H9 (cell line): ENCODE measurements around the gene ADAMTSL3. TPM values are rescaled to one million over a fixed set of nuclear protein-coding genes. Genes with fewer than 3 reads are reported as not detected.

Experiments used
- DNase-seq: peaks from one replicate; pipeline ENCODE4 v3.0.0-alpha.2; 2017
- H2AFZ ChIP-seq: one replicate; pipeline ENCODE4 v1.6.1; 2013; ENCODE audit warnings: mild to moderate bottlenecking, low read length, control low read depth, moderate library complexity
- H2AK5ac ChIP-seq: 2 replicates; pipeline ENCODE4 v1.6.1; 2013; ENCODE audit warnings: low read length, control low read depth, mixed read lengths; ENCODE audit not compliant: insufficient read length
- H2BK120ac ChIP-seq: one replicate; pipeline ENCODE4 v1.6.1; 2013; ENCODE audit warnings: low read depth, mild to moderate bottlenecking, low read length, control low read depth, inconsistent platforms; ENCODE audit not compliant: poor library complexity, severe bottlenecking
- H2BK12ac ChIP-seq: 2 replicates; pipeline ENCODE4 v1.6.1; 2013; ENCODE audit warnings: low read length, control low read depth, mixed read lengths, low read depth; ENCODE audit not compliant: insufficient read length
- H2BK15ac ChIP-seq: 2 replicates; pipeline ENCODE4 v1.6.1; 2013; ENCODE audit warnings: low read depth, low read length, control low read depth
- H2BK20ac ChIP-seq: one replicate; pipeline ENCODE4 v1.6.1; 2013; ENCODE audit warnings: low read depth, mild to moderate bottlenecking, low read length, control low read depth, inconsistent platforms; ENCODE audit not compliant: poor library complexity, severe bottlenecking
- H2BK5ac ChIP-seq: 2 replicates; pipeline ENCODE4 v1.6.1; 2013; ENCODE audit warnings: low read length, control low read depth, mixed read lengths; ENCODE audit not compliant: insufficient read length
- H3K14ac ChIP-seq: 2 replicates; pipeline ENCODE4 v1.6.1; 2013; ENCODE audit warnings: low read length, control low read depth; ENCODE audit not compliant: insufficient read depth
- H3K18ac ChIP-seq: 2 replicates; pipeline ENCODE4 v1.6.1; 2013; ENCODE audit warnings: low read depth, mild to moderate bottlenecking, mixed read lengths, low read length, control low read depth; ENCODE audit not compliant: insufficient read length
- H3K23ac ChIP-seq: 2 replicates; pipeline ENCODE4 v1.6.1; 2013; ENCODE audit warnings: low read length, control low read depth, mixed read lengths, low read depth; ENCODE audit not compliant: insufficient read length
- H3K23me2 ChIP-seq: 2 replicates; pipeline ENCODE4 v1.6.1; 2013; ENCODE audit warnings: low read depth, mild to moderate bottlenecking, mixed read lengths, low read length, control low read depth; ENCODE audit not compliant: insufficient read length, poor library complexity, severe bottlenecking
- H3K27ac ChIP-seq: 2 replicates; pipeline ENCODE4 v1.5.1; 2013; ENCODE audit warnings: low read length, control low read depth, mixed read lengths, low read depth; ENCODE audit not compliant: insufficient read length
- H3K27me3 ChIP-seq: 2 replicates; pipeline ENCODE4 v1.6.1; 2013; ENCODE audit warnings: low read length, control low read depth, inconsistent platforms; ENCODE audit not compliant: insufficient read depth
- H3K4ac ChIP-seq: 2 replicates; pipeline ENCODE4 v1.6.1; 2013; ENCODE audit warnings: low read depth, mild to moderate bottlenecking, control low read depth, inconsistent platforms, low read length, moderate library complexity
- H3K4me1 ChIP-seq: 2 replicates; pipeline ENCODE4 v1.6.1; 2013; ENCODE audit warnings: low read length, control low read depth, inconsistent platforms; ENCODE audit not compliant: insufficient read depth
- H3K4me2 ChIP-seq: 2 replicates; pipeline ENCODE4 v1.6.1; 2013; ENCODE audit warnings: low read length, control low read depth, mixed read lengths; ENCODE audit not compliant: insufficient read length, insufficient read depth
- H3K56ac ChIP-seq: 2 replicates; pipeline ENCODE4 v1.6.1; 2013; ENCODE audit warnings: low read depth, mild to moderate bottlenecking, mixed read lengths, low read length, control low read depth; ENCODE audit not compliant: insufficient read length
- H3K79me1 ChIP-seq: 2 replicates; pipeline ENCODE4 v1.6.1; 2013; ENCODE audit warnings: low read depth, mild to moderate bottlenecking, moderate library complexity, low read length, control low read depth, inconsistent platforms; ENCODE audit not compliant: insufficient read depth, poor library complexity, severe bottlenecking
- H3K79me2 ChIP-seq: 2 replicates; pipeline ENCODE4 v1.6.1; 2013; ENCODE audit warnings: low read length, control low read depth, inconsistent platforms; ENCODE audit not compliant: insufficient read depth
- H3K9ac ChIP-seq: 2 replicates; pipeline ENCODE4 v1.6.1; 2013; ENCODE audit warnings: low read length, control low read depth, mixed read lengths; ENCODE audit not compliant: insufficient read length; ENCODE audit errors: extremely low read depth
- H3K9me3 ChIP-seq: one replicate; pipeline ENCODE4 v1.6.1; 2013; ENCODE audit warnings: low read depth, low read length, inconsistent platforms; ENCODE audit not compliant: control insufficient read depth
- H3T11ph ChIP-seq: one replicate; pipeline ENCODE4 v1.6.1; 2013; ENCODE audit warnings: mild to moderate bottlenecking, low read length, control low read depth, inconsistent platforms
- H4K20me1 ChIP-seq: one replicate; pipeline ENCODE4 v1.6.1; 2013; ENCODE audit not compliant: control insufficient read depth, insufficient read length, insufficient read depth
- H4K5ac ChIP-seq: 2 replicates; pipeline ENCODE4 v1.6.1; 2013; ENCODE audit warnings: low read depth, mild to moderate bottlenecking, mixed read lengths, low read length, control low read depth; ENCODE audit not compliant: insufficient read length
- H4K8ac ChIP-seq: replicated peaks from 2 replicates; pipeline ENCODE4 v1.6.1; 2013; ENCODE audit warnings: low read length, control low read depth, mixed read lengths, low read depth; ENCODE audit not compliant: insufficient read length
- H4K91ac ChIP-seq: 2 replicates; pipeline ENCODE4 v1.6.1; 2013; ENCODE audit warnings: low read depth, mild to moderate bottlenecking, moderate library complexity, mixed read lengths, low read length, control low read depth; ENCODE audit not compliant: insufficient read length
- H3K27ac Mint-ChIP-seq, 3 experiments: 2 replicates in 2 of 3; 3 replicates in 1 of 3; pipeline ENCODE4 v1.8.0; 2020 to 2021; ENCODE audit warnings: mixed read lengths in 3 of 3, mild to moderate bottlenecking in 1 of 3, moderate library complexity in 1 of 3
- H3K27me3 Mint-ChIP-seq: 2 replicates; pipeline ENCODE4 v1.8.0; 2021; ENCODE audit warnings: low read depth, mild to moderate bottlenecking, moderate library complexity, mixed read lengths
- H3K36me3 Mint-ChIP-seq, 3 experiments: 2 replicates in 2 of 3; 3 replicates in 1 of 3; pipeline ENCODE4 v1.8.0; 2020 to 2021; ENCODE audit warnings: low read depth in 3 of 3, mixed read lengths in 3 of 3; ENCODE audit not compliant: insufficient read depth in 1 of 3
- H3K4me1 Mint-ChIP-seq, 2 experiments: 2 replicates each; pipeline ENCODE4 v1.8.0; 2020; ENCODE audit warnings: mixed read lengths in 2 of 2
- H3K4me3 Mint-ChIP-seq, 2 experiments: 2 replicates in 1 of 2; 3 replicates in 1 of 2; pipeline ENCODE4 v1.8.0; 2020 to 2021; ENCODE audit warnings: mild to moderate bottlenecking in 2 of 2, mixed read lengths in 2 of 2, moderate library complexity in 1 of 2
- H3K9me3 Mint-ChIP-seq, 2 experiments: 2 replicates in 1 of 2; 3 replicates in 1 of 2; pipeline ENCODE4 v1.8.0; 2020; ENCODE audit warnings: mild to moderate bottlenecking in 2 of 2, mixed read lengths in 2 of 2, moderate library complexity in 1 of 2
- CTCF ChIP-seq: fragments of 200-600 bp; sonication (generic); conservative IDR thresholded peaks from 3 replicates; pipeline ENCODE4 v1.8.0; 2021; ENCODE audit warnings: antibody characterized with exemption, mild to moderate bottlenecking
- WGBS: extraction: QIAGEN DNeasy Blood & Tissue Kit; methylation state at CpG from one replicate; pipeline ENCODE4 v1.1.7; 2013; ENCODE audit warnings: missing lambda C conversion rate, low lambda C conversion rate, mixed read lengths; ENCODE audit not compliant: insufficient read length; ENCODE audit errors: extremely low coverage; 5-methylcytosine and 5-hydroxymethylcytosine counted together
- total RNA-seq: library from RNA; stranded (reverse); gene quantifications from 2 replicates; pipeline ENCODE4 v1.2.1, GENCODE V29; 2021

Gene ADAMTSL3
- total RNA-seq, 1 experiment from 2014 or later: 0.39 TPM

- no peaks in the 10 kb centered on the region for H3K9me3 ChIP-seq
- Mint-ChIP-seq H3K27ac (no peak overlapping the region), H3K4me3 (no peak overlapping the region), H3K9me3 (peaks cover 0 to 3% of the 10 kb centered on the region in 2 experiments; a peak in 1 of 5 replicates), H3K36me3 (no peaks in the 10 kb centered on the region), H3K4me1 (peaks cover 4 to 5% of the 10 kb centered on the region in 2 experiments), H3K27me3 (peaks cover 2% of the 10 kb centered on the region)
- H3K27me3 ChIP-seq: no peaks in the 10 kb centered on the region
- H3K4me2 ChIP-seq: no peak overlapping the region
- H2BK20ac ChIP-seq: no peak overlapping the region
- no peak overlapping the region for H2AFZ ChIP-seq
- H3K79me1 ChIP-seq: no peaks in the 10 kb centered on the region
- no peak for TF ChIP-seq CTCF
- H3K23me2 ChIP-seq: no peaks in the 10 kb centered on the region
- no peaks in the 10 kb centered on the region for H3K79me2 ChIP-seq
- no peak overlapping the region for H3K23ac ChIP-seq
- WGBS: no CpG with 5 or more reads among the region's 4 CpGs
- H3K9ac ChIP-seq: no peak overlapping the region
- H3K4me1 ChIP-seq: no peaks in the 10 kb centered on the region
- H2AK5ac ChIP-seq: no peak overlapping the region
- H2BK5ac ChIP-seq: no peak overlapping the region
- H2BK120ac ChIP-seq: no peak overlapping the region
- no peak overlapping the region for H3K56ac ChIP-seq
- no peak for DNase-seq
- no peak overlapping the region for H2BK12ac ChIP-seq
- H3K27ac ChIP-seq: no peak overlapping the region
- H4K8ac ChIP-seq: no peak overlapping the region
- no peak overlapping the region for H4K91ac ChIP-seq
- no peak overlapping the region for H3K18ac ChIP-seq
- no peak overlapping the region for H2BK15ac ChIP-seq
- no peaks in the 10 kb centered on the region for H4K20me1 ChIP-seq
- H3K4ac ChIP-seq: no peak overlapping the region
- no peak overlapping the region for H3K14ac ChIP-seq
- no peak overlapping the region for H4K5ac ChIP-seq
- no peak overlapping the region for H3T11ph ChIP-seq
Observed at GRCh38 chr15:83947156-83947555, 293.2 kb downstream of the ADAMTSL3 start.
